Common myeloid progenitor, CD34-positive (primary cell): ENCODE measurements around the gene AKAP11.

Experiments
- CTCF ChIA-PET: fragments of 350-600 bp; sonication (Branson Sonifier 250); formaldehyde crosslinking; loops from one replicate; lab custom pipeline; 2021; ENCODE audit warnings: antibody characterized with exemption; lab: Charles Lee
- POLR2A ChIA-PET: fragments of 350-600 bp; sonication (Branson Sonifier 250); formaldehyde crosslinking; loops from one replicate; lab custom pipeline; 2021; ENCODE audit warnings: antibody characterized with exemption; lab: Charles Lee
- DNase-seq, 3 donors: peaks; one replicate each; pipeline versions ENCODE4 v3.0.0 to v3.0.0-alpha.2; 2013
- H3K27ac ChIP-seq, 2 experiments: 1 replicate in 1 of 2; 2 replicates in 1 of 2; pipeline ENCODE4 v1.7.0; 2013; ENCODE audit warnings: inconsistent platforms in 2 of 2, low read length in 2 of 2, mild to moderate bottlenecking in 2 of 2, low read depth in 1 of 2, moderate library complexity in 1 of 2; ENCODE audit not compliant: severe bottlenecking in 2 of 2, insufficient read depth in 1 of 2, poor library complexity in 1 of 2
- H3K27me3 ChIP-seq, 5 experiments: replicated peaks in 2 of 5; 1 replicate in 3 of 5; 2 replicates in 2 of 5; pipeline versions ENCODE4 v1.6.1 to v1.7.0; 2013; ENCODE audit warnings: low read length in 4 of 5, mild to moderate bottlenecking in 2 of 5, moderate library complexity in 2 of 5, inconsistent platforms in 1 of 5; ENCODE audit not compliant: insufficient read depth in 5 of 5, control insufficient read depth in 4 of 5
- H3K36me3 ChIP-seq, 4 experiments: 1 replicate in 2 of 4; 2 replicates in 2 of 4; pipeline versions ENCODE4 v1.6.1 to v1.7.0; 2013; ENCODE audit warnings: low read length in 3 of 4, control low read depth in 1 of 4, mild to moderate bottlenecking in 1 of 4; ENCODE audit not compliant: control insufficient read depth in 4 of 4, insufficient read depth in 4 of 4
- H3K4me1 ChIP-seq, 4 experiments: 1 replicate in 3 of 4; 2 replicates in 1 of 4; pipeline versions ENCODE4 v1.6.1 to v1.7.1; 2013; ENCODE audit warnings: low read length in 3 of 4, mild to moderate bottlenecking in 3 of 4, control low read depth in 1 of 4, inconsistent platforms in 1 of 4, moderate library complexity in 1 of 4; ENCODE audit not compliant: control insufficient read depth in 4 of 4, insufficient read depth in 4 of 4; ENCODE audit errors: control extremely low read depth in 1 of 4
- H3K4me3 ChIP-seq, 7 experiments: 1 replicate in 4 of 7; 2 replicates in 3 of 7; pipeline versions ENCODE4 v1.5.1 to v1.7.0; 2013; ENCODE audit warnings: mild to moderate bottlenecking in 7 of 7, low read length in 6 of 7, moderate library complexity in 6 of 7, inconsistent platforms in 2 of 7, low read depth in 2 of 7, control low read depth in 1 of 7; ENCODE audit not compliant: insufficient read depth in 4 of 7, control insufficient read depth in 1 of 7; ENCODE audit errors: extremely low read depth in 1 of 7
- H3K9me3 ChIP-seq, 5 experiments: 1 replicate in 4 of 5; 2 replicates in 1 of 5; pipeline versions ENCODE4 v1.6.1 to v1.7.1; 2013; ENCODE audit warnings: low read length in 4 of 5, mild to moderate bottlenecking in 2 of 5, inconsistent platforms in 1 of 5, low read depth in 1 of 5, moderate library complexity in 1 of 5; ENCODE audit not compliant: control insufficient read depth in 4 of 5, insufficient read depth in 2 of 5; ENCODE audit errors: control extremely low read depth in 1 of 5
- WGBS: methylation state at CpG from one replicate; pipeline ENCODE4 v1.1.5; 2013; ENCODE audit not compliant: insufficient coverage; 5-methylcytosine and 5-hydroxymethylcytosine counted together

Gene AKAP11

GRCh38 chr13:42361701-42362100 lies 89.7 kb downstream of the AKAP11 start:
- no CpG with 5 or more reads among the region's 6 CpGs for WGBS
- no peak overlapping the region for H3K27ac ChIP-seq
- ChIA-PET CTCF (no interaction called here), POLR2A (no interaction called here)
- H3K4me3 ChIP-seq: no peak overlapping the region
- peaks cover 0 to 4% (median 0%) of the 10 kb centered on the region in 4 experiments for H3K4me1 ChIP-seq
- no peaks in the 10 kb centered on the region for H3K36me3 ChIP-seq
- no peaks in the 10 kb centered on the region for H3K27me3 ChIP-seq
- H3K9me3 ChIP-seq: no peaks in the 10 kb centered on the region
- DNase-seq: no peak

- Histone ChIP-seq H3K27ac (no peak overlapping the region), H3K36me3 (no peaks in the 10 kb centered on the region), H3K4me3 (no peak overlapping the region), H3K4me1 (peaks cover 0 to 12% (median 2%) of the 10 kb centered on the region in 4 experiments), H3K9me3 (no peaks in the 10 kb centered on the region), H3K27me3 (no peaks in the 10 kb centered on the region)
- no peak for DNase-seq
- ChIA-PET POLR2A (no interaction called here), CTCF (no interaction called here)
- 94% methylated on average over 2 of the region's 3 CpGs for WGBS
Observed at GRCh38 chr13:42363941-42364612, 92.1 kb downstream of the AKAP11 start.

- peaks cover 0 to 17% (median 2%) of the 10 kb centered on the region in 4 experiments for H3K4me1 ChIP-seq
- no peaks in the 10 kb centered on the region for H3K27me3 ChIP-seq
- H3K4me3 ChIP-seq: no peak overlapping the region
- ChIA-PET POLR2A (no interaction called here), CTCF (no interaction called here)
- no peak for DNase-seq
- no peak overlapping the region for H3K27ac ChIP-seq
- no peaks in the 10 kb centered on the region for H3K9me3 ChIP-seq
- H3K36me3 ChIP-seq: no peaks in the 10 kb centered on the region
- WGBS: 64% methylated on average over 2 of the region's 2 CpGs
Observed at GRCh38 chr13:42364613-42365000, 92.7 kb downstream of the AKAP11 start.

- WGBS: no CpG with 5 or more reads among the region's 2 CpGs
- CTCF ChIA-PET: no interaction called here
- peak in 2 of 3 donors; percentile 29 to 36 for DNase-seq
Observed at GRCh38 chr13:42367831-42368230, 95.9 kb downstream of the AKAP11 start.

GRCh38 chr13:42369071-42369797 lies 97.3 kb downstream of the AKAP11 start:
- POLR2A ChIA-PET: no interaction called here
- 93% methylated on average over 6 of the region's 8 CpGs for WGBS
- Histone ChIP-seq H3K27ac (no peak overlapping the region), H3K27me3 (no peaks in the 10 kb centered on the region), H3K4me3 (no peak overlapping the region), H3K9me3 (no peaks in the 10 kb centered on the region), H3K36me3 (no peaks in the 10 kb centered on the region), H3K4me1 (peaks cover 0 to 22% (median 0%) of the 10 kb centered on the region in 4 experiments)
- CTCF ChIA-PET: no interaction called here
- no peak for DNase-seq

More at GRCh38 chr13:42367831-42368230, 95.9 kb downstream of the AKAP11 start:
- H3K27me3 ChIP-seq: no peaks in the 10 kb centered on the region
- POLR2A ChIA-PET: no interaction called here
- H3K9me3 ChIP-seq: no peaks in the 10 kb centered on the region
- no peak overlapping the region for H3K27ac ChIP-seq
- H3K4me3 ChIP-seq: no peak overlapping the region
- H3K4me1 ChIP-seq: peaks cover 0 to 22% (median 0%) of the 10 kb centered on the region in 4 experiments
- H3K36me3 ChIP-seq: no peaks in the 10 kb centered on the region

GRCh38 chr13:42370229-42370628 lies 98.3 kb downstream of the AKAP11 start:
- POLR2A ChIA-PET: no interaction called here
- H3K27ac ChIP-seq: no peak overlapping the region
- no peak for DNase-seq

More at GRCh38 chr13:42370229-42370628, 98.3 kb downstream of the AKAP11 start:
- Histone ChIP-seq H3K4me3 (no peak overlapping the region), H3K36me3 (no peaks in the 10 kb centered on the region), H3K9me3 (peaks cover 0 to 2% (median 0%) of the 10 kb centered on the region in 5 experiments), H3K27me3 (no peaks in the 10 kb centered on the region), H3K4me1 (peaks cover 0 to 22% (median 0%) of the 10 kb centered on the region in 4 experiments)
- CTCF ChIA-PET: no interaction called here
- 60% methylated on average over 3 of the region's 6 CpGs for WGBS
